ENCODE measurements around the gene PHLPP1. TPM values are rescaled to one million over a fixed set of nuclear protein-coding genes. Genes with fewer than 3 reads are reported as not detected.

Gene PHLPP1
- total and polyA plus RNA-seq, 2 of the 13 experiments (the other 11 are each of a cell fraction or from before 2014, with no cell fraction given), result 9.8 to 18.5 TPM

DNA sequence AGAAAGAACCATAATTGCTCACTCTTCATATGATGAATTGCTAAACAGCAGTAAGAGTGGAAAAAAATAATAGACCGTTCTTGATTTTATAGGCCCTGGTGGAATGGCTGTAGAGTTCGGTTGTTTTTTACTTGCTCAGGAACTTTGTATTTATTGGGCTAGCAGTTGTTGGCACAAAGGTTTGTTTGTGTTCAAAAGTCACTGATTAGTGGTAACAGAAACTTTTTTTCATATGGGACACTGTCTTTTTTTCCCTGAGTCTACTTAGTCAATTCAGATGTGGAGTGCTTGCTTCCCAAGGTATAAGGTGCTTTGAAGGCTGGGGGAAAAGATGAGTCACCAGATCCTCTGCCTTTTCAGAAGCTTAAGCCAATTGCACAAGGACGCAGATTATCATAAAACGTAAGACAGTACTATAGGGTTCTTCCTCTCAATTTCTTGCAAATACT lies 25.8 kb downstream of the PHLPP1 start (continued):
- TF ChIP-seq, protein P1, sequence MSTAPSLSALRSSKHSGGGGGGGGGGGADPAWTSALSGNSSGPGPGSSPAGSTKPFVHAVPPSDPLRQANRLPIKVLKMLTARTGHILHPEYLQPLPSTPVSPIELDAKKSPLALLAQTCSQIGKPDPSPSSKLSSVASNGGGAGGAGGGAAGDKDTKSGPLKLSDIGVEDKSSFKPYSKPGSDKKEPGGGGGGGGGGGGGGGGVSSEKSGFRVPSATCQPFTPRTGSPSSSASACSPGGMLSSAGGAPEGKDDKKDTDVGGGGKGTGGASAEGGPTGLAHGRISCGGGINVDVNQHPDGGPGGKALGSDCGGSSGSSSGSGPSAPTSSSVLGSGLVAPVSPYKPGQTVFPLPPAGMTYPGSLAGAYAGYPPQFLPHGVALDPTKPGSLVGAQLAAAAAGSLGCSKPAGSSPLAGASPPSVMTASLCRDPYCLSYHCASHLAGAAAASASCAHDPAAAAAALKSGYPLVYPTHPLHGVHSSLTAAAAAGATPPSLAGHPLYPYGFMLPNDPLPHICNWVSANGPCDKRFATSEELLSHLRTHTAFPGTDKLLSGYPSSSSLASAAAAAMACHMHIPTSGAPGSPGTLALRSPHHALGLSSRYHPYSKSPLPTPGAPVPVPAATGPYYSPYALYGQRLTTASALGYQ (CRISPR knock-in tag; IDR thresholded peaks at IDR 0.05), result peak; percentile 71; the same call in 1 of the 2 replicates
- TF ChIP-seq ZNF292 (CRISPR knock-in tag; IDR thresholded peaks at IDR 0.05; ENCODE audit: borderline replicate concordance, low read depth) (no peak), JUNB (CRISPR knock-in tag; IDR thresholded peaks at IDR 0.05; ENCODE audit: borderline replicate concordance) (peak; percentile 86; the same call in 1 of the 2 replicates), ZNF224 (CRISPR knock-in tag; IDR thresholded peaks at IDR 0.05) (no peak), EP300 (IDR thresholded peaks at IDR 0.05; ENCODE audit: low read depth in 2 of 2, low read length in 2 of 2) (peak in 1 of 2 experiments; percentile 88; a peak in 2 of 4 replicates), EP300 (CRISPR knock-in tag; IDR thresholded peaks at IDR 0.05; ENCODE audit: borderline replicate concordance) (peak; percentile 15; the same call in 1 of the 2 replicates), FOXJ3 (CRISPR knock-in tag; IDR thresholded peaks at IDR 0.05; ENCODE audit: borderline replicate concordance) (peak; percentile 69; the same call in 1 of the 2 replicates), ZNF24 (IDR thresholded peaks at IDR 0.05) (no peak), SOX6 (IDR thresholded peaks at IDR 0.05) (no peak), SOX6 (CRISPR knock-in tag; IDR thresholded peaks at IDR 0.05) (peak; percentile 73), ELF3 (CRISPR knock-in tag; IDR thresholded peaks at IDR 0.05) (peak; percentile 35; the same call in 1 of the 2 replicates), ZGPAT (CRISPR knock-in tag; IDR thresholded peaks at IDR 0.05) (no peak), ZNF232 (CRISPR knock-in tag; IDR thresholded peaks at IDR 0.05; ENCODE audit: borderline replicate concordance) (no peak), KLF9 (CRISPR knock-in tag; IDR thresholded peaks at IDR 0.05; ENCODE audit: low read depth) (no peak), MIXL1 (CRISPR knock-in tag; IDR thresholded peaks at IDR 0.05) (peak; percentile 73; the same call in 1 of the 2 replicates), ZNF501 (CRISPR knock-in tag; IDR thresholded peaks at IDR 0.05) (no peak), ZBED4 (CRISPR knock-in tag; IDR thresholded peaks at IDR 0.05; ENCODE audit: borderline replicate concordance) (no peak)
- TF ChIP-seq, protein P2, sequence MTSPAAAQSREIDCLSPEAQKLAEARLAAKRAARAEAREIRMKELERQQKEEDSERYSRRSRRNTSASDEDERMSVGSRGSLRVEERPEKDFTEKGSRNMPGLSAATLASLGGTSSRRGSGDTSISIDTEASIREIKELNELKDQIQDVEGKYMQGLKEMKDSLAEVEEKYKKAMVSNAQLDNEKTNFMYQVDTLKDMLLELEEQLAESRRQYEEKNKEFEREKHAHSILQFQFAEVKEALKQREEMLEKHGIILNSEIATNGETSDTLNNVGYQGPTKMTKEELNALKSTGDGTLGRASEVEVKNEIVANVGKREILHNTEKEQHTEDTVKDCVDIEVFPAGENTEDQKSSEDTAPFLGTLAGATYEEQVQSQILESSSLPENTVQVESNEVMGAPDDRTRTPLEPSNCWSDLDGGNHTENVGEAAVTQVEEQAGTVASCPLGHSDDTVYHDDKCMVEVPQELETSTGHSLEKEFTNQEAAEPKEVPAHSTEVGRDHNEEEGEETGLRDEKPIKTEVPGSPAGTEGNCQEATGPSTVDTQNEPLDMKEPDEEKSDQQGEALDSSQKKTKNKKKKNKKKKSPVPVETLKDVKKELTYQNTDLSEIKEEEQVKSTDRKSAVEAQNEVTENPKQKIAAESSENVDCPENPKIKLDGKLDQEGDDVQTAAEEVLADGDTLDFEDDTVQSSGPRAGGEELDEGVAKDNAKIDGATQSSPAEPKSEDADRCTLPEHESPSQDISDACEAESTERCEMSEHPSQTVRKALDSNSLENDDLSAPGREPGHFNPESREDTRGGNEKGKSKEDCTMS (CRISPR knock-in tag; conservative IDR thresholded peaks at IDR 0.05), result no peak
- TF ChIP-seq, protein P3, sequence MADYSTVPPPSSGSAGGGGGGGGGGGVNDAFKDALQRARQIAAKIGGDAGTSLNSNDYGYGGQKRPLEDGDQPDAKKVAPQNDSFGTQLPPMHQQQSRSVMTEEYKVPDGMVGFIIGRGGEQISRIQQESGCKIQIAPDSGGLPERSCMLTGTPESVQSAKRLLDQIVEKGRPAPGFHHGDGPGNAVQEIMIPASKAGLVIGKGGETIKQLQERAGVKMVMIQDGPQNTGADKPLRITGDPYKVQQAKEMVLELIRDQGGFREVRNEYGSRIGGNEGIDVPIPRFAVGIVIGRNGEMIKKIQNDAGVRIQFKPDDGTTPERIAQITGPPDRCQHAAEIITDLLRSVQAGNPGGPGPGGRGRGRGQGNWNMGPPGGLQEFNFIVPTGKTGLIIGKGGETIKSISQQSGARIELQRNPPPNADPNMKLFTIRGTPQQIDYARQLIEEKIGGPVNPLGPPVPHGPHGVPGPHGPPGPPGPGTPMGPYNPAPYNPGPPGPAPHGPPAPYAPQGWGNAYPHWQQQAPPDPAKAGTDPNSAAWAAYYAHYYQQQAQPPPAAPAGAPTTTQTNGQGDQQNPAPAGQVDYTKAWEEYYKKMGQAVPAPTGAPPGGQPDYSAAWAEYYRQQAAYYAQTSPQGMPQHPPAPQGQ (CRISPR knock-in tag; IDR thresholded peaks at IDR 0.05; ENCODE audit: borderline replicate concordance), result no peak
